ENCODE data around the gene PSMD2. TPM values are rescaled to one million over a fixed set of nuclear protein-coding genes. Genes with fewer than 3 reads are reported as not detected.

PSMD2 gene
- total and polyA plus RNA-seq, 2 of the 8 experiments (the other 6 are each of a cell fraction or from before 2014, with no cell fraction given) = 350 to 363 TPM

Small RNA genes lying within 50 kb of the gene (small RNA-seq; reads per million reads assigned to genes)
- 379 reads per million, percentile 99 among the genes with 10 or more reads in this experiment for gene SNORD66 (ENCODE audit: insufficient read depth)

Other genes with a start within 250 kb of the PSMD2 start
- gene HTR3C, start 246.2 kb upstream of the PSMD2 start, total RNA-seq (2021; fragmentation: NEBNext Ultra II Directional; extraction: Animal tissue kit (Norgen Biotek cat#: 25700)) = not detected in 2 replicates
- gene HTR3C, start 246.2 kb upstream of the PSMD2 start, polyA plus RNA-seq (2011; rRNA removed) = 0.03 and 0.05 TPM in 2 replicates
- gene HTR3E, start 202.2 kb upstream of the PSMD2 start, total RNA-seq (2021; fragmentation: NEBNext Ultra II Directional; extraction: Animal tissue kit (Norgen Biotek cat#: 25700)) = not detected in 2 replicates
- gene HTR3E, start 202.2 kb upstream of the PSMD2 start, polyA plus RNA-seq (2011; rRNA removed) = not detected in 2 replicates
- 40.0 and 42.5 TPM in 2 replicates for gene EIF2B5, start 163.9 kb upstream of the PSMD2 start, total RNA-seq (2021; fragmentation: NEBNext Ultra II Directional; extraction: Animal tissue kit (Norgen Biotek cat#: 25700))
- 32.1 and 33.1 TPM in 2 replicates for gene EIF2B5, start 163.9 kb upstream of the PSMD2 start, polyA plus RNA-seq (2011; rRNA removed)
- 64.9 and 66.6 TPM in 2 replicates for gene DVL3, start 143.9 kb upstream of the PSMD2 start, total RNA-seq (2021; fragmentation: NEBNext Ultra II Directional; extraction: Animal tissue kit (Norgen Biotek cat#: 25700))
- 38.5 and 51.2 TPM in 2 replicates for gene DVL3, start 143.9 kb upstream of the PSMD2 start, polyA plus RNA-seq (2011; rRNA removed)
- 391 and 403 TPM in 2 replicates for gene AP2M1, start 124.4 kb upstream of the PSMD2 start, total RNA-seq (2021; fragmentation: NEBNext Ultra II Directional; extraction: Animal tissue kit (Norgen Biotek cat#: 25700))
- 454 and 540 TPM in 2 replicates for gene AP2M1, start 124.4 kb upstream of the PSMD2 start, polyA plus RNA-seq (2011; rRNA removed)
- 50.9 and 51.6 TPM in 2 replicates for gene ABCF3, start 113.0 kb upstream of the PSMD2 start, total RNA-seq (2021; fragmentation: NEBNext Ultra II Directional; extraction: Animal tissue kit (Norgen Biotek cat#: 25700))
- gene ABCF3, start 113.0 kb upstream of the PSMD2 start, polyA plus RNA-seq (2011; rRNA removed) = 57.8 and 76.6 TPM in 2 replicates
- 0.50 and 0.56 TPM in 2 replicates for gene VWA5B2, start 69.7 kb upstream of the PSMD2 start, total RNA-seq (2021; fragmentation: NEBNext Ultra II Directional; extraction: Animal tissue kit (Norgen Biotek cat#: 25700))
- 0.53 and 0.88 TPM in 2 replicates for gene VWA5B2, start 69.7 kb upstream of the PSMD2 start, polyA plus RNA-seq (2011; rRNA removed)
- gene ALG3, start 50.3 kb upstream of the PSMD2 start, total RNA-seq (2021; fragmentation: NEBNext Ultra II Directional; extraction: Animal tissue kit (Norgen Biotek cat#: 25700)) = 54.6 and 56.7 TPM in 2 replicates
- gene ALG3, start 50.3 kb upstream of the PSMD2 start, polyA plus RNA-seq (2011; rRNA removed) = 148 and 184 TPM in 2 replicates
- gene EEF1AKMT4, start 49.6 kb upstream of the PSMD2 start, total RNA-seq (2021; fragmentation: NEBNext Ultra II Directional; extraction: Animal tissue kit (Norgen Biotek cat#: 25700)) = 9.3 and 9.6 TPM in 2 replicates
- gene EEF1AKMT4, start 49.6 kb upstream of the PSMD2 start, polyA plus RNA-seq (2011; rRNA removed) = 30.1 and 39.0 TPM in 2 replicates
- gene CAMK2N2, start 37.7 kb upstream of the PSMD2 start, total RNA-seq (2021; fragmentation: NEBNext Ultra II Directional; extraction: Animal tissue kit (Norgen Biotek cat#: 25700)) = 16.9 and 17.7 TPM in 2 replicates
- gene CAMK2N2, start 37.7 kb upstream of the PSMD2 start, polyA plus RNA-seq (2011; rRNA removed) = 4.0 and 6.1 TPM in 2 replicates
- gene ECE2, start 23.2 kb upstream of the PSMD2 start, total RNA-seq (2021; fragmentation: NEBNext Ultra II Directional; extraction: Animal tissue kit (Norgen Biotek cat#: 25700)) = 0.48 and 0.86 TPM in 2 replicates
- gene ECE2, start 23.2 kb upstream of the PSMD2 start, polyA plus RNA-seq (2011; rRNA removed) = 0.44 and 0.86 TPM in 2 replicates
- 473 and 480 TPM in 2 replicates for gene EIF4G1, start 15.4 kb downstream of the PSMD2 start, total RNA-seq (2021; fragmentation: NEBNext Ultra II Directional; extraction: Animal tissue kit (Norgen Biotek cat#: 25700))
- gene EIF4G1, start 15.4 kb downstream of the PSMD2 start, polyA plus RNA-seq (2011; rRNA removed) = 318 and 421 TPM in 2 replicates
- gene FAM131A, start 38.4 kb downstream of the PSMD2 start, total RNA-seq (2021; fragmentation: NEBNext Ultra II Directional; extraction: Animal tissue kit (Norgen Biotek cat#: 25700)) = 15.4 and 16.0 TPM in 2 replicates
- 21.9 and 35.3 TPM in 2 replicates for gene FAM131A, start 38.4 kb downstream of the PSMD2 start, polyA plus RNA-seq (2011; rRNA removed)
- gene CLCN2, start 62.4 kb downstream of the PSMD2 start, total RNA-seq (2021; fragmentation: NEBNext Ultra II Directional; extraction: Animal tissue kit (Norgen Biotek cat#: 25700)) = 11.8 and 13.7 TPM in 2 replicates
- gene CLCN2, start 62.4 kb downstream of the PSMD2 start, polyA plus RNA-seq (2011; rRNA removed) = 16.1 and 20.7 TPM in 2 replicates
- gene POLR2H, start 62.5 kb downstream of the PSMD2 start, total RNA-seq (2021; fragmentation: NEBNext Ultra II Directional; extraction: Animal tissue kit (Norgen Biotek cat#: 25700)) = 113 and 118 TPM in 2 replicates
- 253 and 335 TPM in 2 replicates for gene POLR2H, start 62.5 kb downstream of the PSMD2 start, polyA plus RNA-seq (2011; rRNA removed)
- gene THPO, start 79.0 kb downstream of the PSMD2 start, total RNA-seq (2021; fragmentation: NEBNext Ultra II Directional; extraction: Animal tissue kit (Norgen Biotek cat#: 25700)) = 0.40 and 1.2 TPM in 2 replicates
- 0.82 and 1.4 TPM in 2 replicates for gene THPO, start 79.0 kb downstream of the PSMD2 start, polyA plus RNA-seq (2011; rRNA removed)
- 0.63 and 0.86 TPM in 2 replicates for gene CHRD, start 80.8 kb downstream of the PSMD2 start, total RNA-seq (2021; fragmentation: NEBNext Ultra II Directional; extraction: Animal tissue kit (Norgen Biotek cat#: 25700))
- gene CHRD, start 80.8 kb downstream of the PSMD2 start, polyA plus RNA-seq (2011; rRNA removed) = 0.62 and 1.7 TPM in 2 replicates

All from H1 (cell line).